GM12875 (cell line): ENCODE measurements around the gene CBX3.
"Not testable (repeated sequence)": the region's sequence is repeated elsewhere in the genome, so short reads cannot be mapped to it uniquely, and the experiment has no call there.

Source experiments
- H3K4me3 ChIP-seq: one replicate; pipeline ENCODE4 v1.5.1; 2011; ENCODE audit warnings: low read depth, low read length, control low read depth
- CTCF ChIP-seq: IDR thresholded peaks from 2 replicates; pipeline ENCODE4 v1.5.1; 2011; ENCODE audit warnings: low read depth, mild to moderate bottlenecking, control low read depth, inconsistent platforms, low read length, moderate library complexity, borderline replicate concordance; ENCODE audit not compliant: insufficient read depth

CBX3 gene

GRCh38 chr7:26233902-26234511, 32.5 kb downstream of the CBX3 start:
- TF ChIP-seq CTCF, result no peak
- no peak overlapping the region for H3K4me3 ChIP-seq

- TF ChIP-seq CTCF, result no peak
Measured at GRCh38 chr7:26237035-26237807, 35.7 kb downstream of the CBX3 start.

GRCh38 chr7:26238032-26238431, 36.5 kb downstream of the CBX3 start:
- H3K4me3 ChIP-seq, result no peak overlapping the region
- TF ChIP-seq CTCF, result no peak

More at GRCh38 chr7:26237035-26237807, 35.7 kb downstream of the CBX3 start:
- no peak overlapping the region for H3K4me3 ChIP-seq

- no peak overlapping the region for H3K4me3 ChIP-seq
- no peak for TF ChIP-seq CTCF
Measured at GRCh38 chr7:26245150-26245549, 43.6 kb downstream of the CBX3 start.

- TF ChIP-seq CTCF, result no peak
- no peak overlapping the region for H3K4me3 ChIP-seq
Measured at GRCh38 chr7:26250239-26250638, 48.7 kb downstream of the CBX3 start.

GRCh38 chr7:26261866-26262265, 60.3 kb downstream of the CBX3 start:
- not testable (repeated sequence) for H3K4me3 ChIP-seq
